Skin of body (tissue), 2 donors: ENCODE measurements around the gene HMGXB3. TPM values are rescaled to one million over a fixed set of nuclear protein-coding genes. Genes with fewer than 3 reads are reported as not detected.

Experiments
- DNase-seq: peaks from one replicate; lab custom pipeline; 2025; lab: John Stamatoyannopoulos, UW
- total RNA-seq: library from RNA; depleted of rRNA; stranded (reverse); fragments of >200 nt; gene quantifications from one replicate; pipeline ENCODE4 v1.2.3, GENCODE V29; 2014

Gene HMGXB3
- total RNA-seq, 1 donor from 2014 or later = 26.9 TPM

DNA sequence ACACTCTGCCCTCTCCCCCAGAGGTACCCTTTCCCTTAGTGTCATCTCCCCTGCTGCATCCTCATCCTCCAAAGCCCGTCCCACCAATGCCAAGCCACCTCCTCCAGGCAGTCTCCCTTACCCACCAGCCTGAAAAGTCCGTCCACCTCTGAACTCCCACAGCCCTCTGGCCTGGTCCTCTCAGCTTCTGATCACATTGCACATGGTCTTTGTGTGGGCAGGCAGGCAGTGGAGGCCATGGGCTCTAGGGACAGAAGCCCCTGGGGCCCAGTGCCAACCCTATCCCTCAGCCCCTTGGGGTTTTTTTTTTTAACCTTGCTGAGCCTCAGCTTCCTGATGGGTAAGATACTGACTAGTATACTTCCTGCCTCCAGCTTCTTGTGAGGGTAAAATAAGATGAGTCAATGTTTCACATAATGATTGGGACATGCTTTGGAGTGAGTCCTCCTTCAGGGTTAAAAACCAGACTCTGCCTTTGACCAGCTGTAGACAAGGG, 66.4 kb downstream of the HMGXB3 start:
- no peak for DNase-seq

DNA sequence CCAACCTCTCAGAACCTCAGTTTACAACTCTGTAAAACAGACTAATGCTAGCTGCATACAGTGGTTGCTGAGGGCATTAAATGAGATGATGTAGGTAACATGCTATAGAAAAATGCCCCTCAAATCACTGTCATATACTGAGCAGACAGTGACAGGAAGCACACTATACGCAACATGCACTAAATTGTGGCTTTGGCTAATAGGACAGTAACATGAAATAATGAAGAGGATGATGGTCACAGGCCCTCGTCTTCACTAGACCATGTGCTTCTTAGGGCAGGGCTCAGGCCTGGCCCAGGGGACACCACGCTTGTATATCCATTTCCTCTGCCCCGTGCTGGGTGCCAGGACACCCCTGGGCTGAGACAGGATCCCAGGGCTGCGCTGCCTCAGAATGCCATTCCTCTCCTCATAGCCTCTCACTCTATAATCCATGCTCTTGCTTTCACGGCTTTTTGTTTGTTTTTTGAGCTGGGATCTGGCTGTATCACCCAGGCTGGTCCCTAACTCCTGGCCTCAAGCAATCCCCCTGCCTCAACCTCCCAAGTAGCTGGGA, 66.9 kb downstream of the HMGXB3 start:
- DNase-seq = no peak

DNA sequence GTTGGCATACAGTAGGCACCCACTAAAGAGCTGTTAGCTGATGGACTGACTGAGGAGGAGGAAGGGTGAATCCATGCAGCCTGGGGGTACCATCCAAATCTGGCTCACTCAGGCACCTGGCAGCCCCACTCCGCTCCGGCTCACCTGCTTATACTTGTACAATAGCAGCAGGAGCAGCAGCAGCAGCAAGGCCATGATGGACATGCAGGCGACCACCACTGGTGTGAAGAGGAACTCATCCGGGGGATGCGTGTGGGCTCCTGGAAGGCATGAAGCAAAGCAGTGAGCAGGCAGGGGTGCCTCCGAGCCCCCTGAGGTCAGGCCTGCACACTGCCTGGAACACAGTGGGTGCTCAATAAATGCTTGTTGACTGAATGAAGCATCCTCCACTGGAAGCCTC, 67.5 kb downstream of the HMGXB3 start:
- no peak for DNase-seq

DNA sequence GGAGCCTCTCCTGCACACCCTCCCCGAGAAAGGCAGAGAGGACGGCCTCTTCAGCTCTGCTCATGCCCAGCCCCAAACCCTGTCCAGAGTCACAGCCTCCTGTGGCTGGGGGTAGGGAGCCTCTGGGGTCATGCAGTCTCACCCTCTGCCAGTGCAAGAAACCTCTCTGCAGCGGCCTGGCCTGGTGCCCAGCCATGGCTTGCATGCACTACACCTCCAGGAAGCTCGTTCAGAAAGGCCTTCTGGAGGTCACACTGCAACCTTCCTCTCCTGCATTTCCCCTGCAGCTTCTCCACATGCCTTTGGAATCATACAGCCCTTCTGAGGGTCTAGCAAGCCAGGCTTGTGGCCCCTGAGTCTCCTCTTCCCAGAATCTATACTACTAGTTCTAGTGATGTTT, 67.9 kb downstream of the HMGXB3 start:
- DNase-seq = no peak

DNA sequence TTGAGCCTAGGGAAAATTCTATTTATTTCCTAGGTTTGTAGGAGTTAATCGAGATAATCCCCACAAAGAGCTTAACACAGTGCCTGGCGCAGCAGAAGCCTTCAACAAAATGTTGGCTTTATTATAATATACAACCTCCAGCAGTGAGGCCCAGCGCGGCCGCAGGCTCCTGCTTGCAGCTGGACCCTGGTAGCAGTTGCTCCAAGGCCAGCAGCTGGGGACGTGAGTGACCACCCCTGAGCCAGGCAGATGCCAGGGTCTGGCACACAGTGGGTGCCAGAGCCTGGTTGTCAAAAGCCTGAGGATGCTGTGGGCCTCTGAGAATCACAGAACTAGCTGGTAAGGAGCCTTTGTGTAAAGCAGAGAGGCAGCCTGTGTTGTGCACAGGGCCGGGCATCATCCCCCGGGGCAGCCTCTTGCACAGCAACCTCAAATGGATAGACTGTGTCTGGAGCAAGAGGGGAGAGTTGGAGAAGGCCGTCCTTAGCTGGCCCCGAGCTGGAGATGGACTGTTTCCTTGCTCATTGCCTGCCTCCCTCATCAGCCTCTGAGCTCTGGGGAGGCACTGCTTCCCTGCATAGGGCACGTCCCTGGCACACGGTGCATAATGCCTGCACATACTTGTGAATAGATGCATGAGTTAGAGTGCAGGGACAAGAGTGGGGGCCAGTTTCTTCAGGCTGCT, 68.6 kb downstream of the HMGXB3 start:
- no peak for DNase-seq

DNA sequence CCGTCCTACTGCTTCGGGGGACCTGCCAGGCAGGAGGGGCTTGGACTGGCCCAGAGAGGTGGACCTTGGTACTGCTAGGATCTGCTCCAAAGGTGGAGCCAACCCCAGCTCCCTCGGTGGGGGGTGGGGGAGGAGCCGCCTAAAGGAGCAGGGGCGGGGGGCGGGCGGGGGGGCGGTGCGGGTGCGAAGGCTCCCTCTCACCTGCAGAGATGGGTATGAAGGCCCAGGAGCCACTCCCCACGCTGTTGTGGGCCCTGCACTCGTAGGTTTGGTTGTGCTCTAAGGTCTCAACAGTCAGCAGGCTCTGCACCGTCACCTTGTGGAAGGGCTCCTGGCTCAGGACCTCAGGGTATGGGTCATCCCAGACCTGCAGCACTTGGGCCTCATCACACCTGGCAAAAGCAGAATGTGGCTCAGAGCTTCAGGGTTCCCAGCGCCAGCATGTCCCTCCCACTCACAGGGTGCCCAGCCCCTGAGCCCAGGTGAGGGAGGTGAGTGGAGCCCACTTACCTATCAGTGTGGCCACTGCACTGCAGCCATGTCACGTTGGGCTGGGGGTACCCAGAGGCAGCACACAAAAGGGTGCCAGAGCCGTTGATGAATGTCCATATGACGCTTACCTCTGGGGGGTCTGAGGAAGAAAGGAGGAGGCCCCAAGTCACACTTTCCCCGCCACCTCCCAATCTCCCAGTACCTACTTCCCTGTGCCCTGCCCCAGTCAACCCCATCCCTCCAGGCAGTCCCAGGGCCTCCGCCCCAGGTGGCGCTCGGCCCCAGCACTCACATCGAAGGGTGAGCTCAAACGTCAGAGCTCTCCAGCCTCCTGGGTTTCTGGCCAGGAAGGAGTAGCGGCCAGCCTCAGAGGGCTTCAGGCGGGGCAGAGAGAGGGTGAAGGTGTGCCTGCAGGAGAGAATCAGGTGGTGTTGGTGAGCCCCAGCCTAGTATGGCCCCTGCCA, 69.4 kb downstream of the HMGXB3 start:
- DNase-seq = no peak

DNA sequence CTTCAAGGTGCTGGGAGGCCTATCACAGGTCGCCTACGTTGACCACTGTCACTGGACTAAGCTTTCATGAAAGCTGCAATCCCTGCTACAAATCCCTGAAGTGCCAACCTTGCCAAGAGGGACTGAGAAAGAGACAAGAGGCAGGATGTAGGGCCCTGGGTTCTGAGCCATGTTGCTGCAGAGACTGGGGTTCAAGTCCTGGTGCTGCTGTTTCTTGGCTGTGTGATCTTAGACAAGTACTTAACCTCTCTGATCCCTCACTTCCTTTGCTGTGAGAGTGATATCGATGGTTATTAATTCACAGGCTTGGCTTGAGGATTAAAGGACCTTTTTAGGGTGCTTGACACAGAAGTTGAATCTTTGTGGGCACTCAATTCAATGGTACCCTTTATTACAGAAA, 70.3 kb downstream of the HMGXB3 start:
- no peak for DNase-seq

DNA sequence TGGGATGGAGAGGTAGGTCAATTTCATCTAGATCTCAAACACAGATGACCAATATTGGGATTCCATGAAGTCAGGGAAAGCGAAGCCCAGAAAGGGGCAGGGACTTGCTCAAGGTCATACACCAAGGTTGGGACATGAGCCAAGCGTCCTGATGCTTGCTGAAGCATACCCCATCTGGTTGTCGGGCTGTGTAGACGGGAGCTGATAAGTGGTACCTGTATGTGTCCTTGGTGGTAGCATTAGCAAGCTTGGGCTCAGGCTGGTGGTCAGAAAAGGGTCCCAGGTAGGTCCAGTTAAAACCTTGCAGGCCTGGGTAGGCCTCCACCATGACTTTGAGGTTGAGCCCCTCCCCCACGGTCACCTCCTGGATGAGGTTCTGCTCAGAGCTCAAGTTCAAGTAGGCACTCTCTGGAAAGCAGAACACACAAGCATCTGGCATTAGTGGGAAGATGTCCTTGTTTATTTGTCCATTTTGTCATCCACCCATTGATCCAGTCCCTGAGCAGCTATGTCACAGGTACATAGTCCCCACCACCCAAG, 72.6 kb downstream of the HMGXB3 start:
- DNase-seq = no peak

DNA sequence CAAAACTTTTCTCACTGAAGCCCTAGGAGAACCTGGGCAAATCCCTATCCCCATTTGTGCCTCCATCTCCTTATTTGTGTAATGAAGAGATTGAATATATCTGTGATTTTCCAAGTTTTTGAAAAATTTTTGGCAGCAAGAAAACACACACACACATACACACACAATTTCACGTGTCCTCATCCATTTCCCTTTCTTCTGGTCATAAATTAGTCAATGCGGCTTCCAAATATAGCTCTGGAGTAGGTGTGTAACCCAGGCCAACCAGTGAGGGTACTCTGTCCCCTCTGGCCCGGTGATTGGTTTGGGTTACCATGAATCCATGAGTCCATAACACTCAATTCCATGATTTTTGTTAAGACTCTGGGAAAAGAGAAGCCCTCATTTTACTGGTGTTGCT, 73.1 kb downstream of the HMGXB3 start:
- DNase-seq = no peak

DNA sequence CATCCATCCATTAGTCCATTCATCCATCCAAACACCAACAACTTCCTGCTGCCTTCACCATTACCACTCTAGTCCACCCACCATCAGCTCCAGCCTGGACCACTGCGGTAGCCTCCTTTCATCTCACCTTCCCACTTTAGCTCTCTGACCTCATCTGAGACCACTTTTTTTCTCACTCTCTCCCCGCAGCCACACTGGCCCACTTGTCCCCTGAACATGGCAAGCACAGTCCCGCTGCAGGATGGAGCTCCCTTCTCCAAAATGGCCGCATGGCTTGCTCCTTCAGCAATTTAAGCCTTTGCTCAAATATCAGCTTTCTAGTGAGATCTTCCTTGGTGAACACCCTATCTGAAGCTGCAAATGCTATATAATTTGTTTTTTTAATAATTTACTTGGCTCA, 74.7 kb downstream of the HMGXB3 start:
- no peak for DNase-seq

DNA sequence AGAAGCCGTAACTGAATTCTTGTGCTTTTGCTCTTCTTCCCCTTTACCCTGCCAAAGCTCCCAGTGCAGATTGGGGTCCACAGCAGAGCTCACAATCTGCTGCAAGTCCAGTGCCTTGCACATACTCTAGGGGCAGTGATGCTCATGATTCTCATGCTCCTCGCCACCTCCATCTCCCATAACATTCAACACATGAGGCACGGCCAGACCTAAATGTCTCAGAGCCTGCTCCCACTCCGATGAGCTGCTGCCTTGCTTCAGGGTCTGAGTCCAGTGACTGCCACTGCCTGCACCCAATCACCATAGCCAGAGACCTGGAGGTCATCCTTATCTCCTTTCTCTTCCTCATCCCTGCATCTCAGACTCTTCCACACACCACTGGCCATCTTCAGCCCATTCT, 75.3 kb downstream of the HMGXB3 start:
- no peak for DNase-seq

DNA sequence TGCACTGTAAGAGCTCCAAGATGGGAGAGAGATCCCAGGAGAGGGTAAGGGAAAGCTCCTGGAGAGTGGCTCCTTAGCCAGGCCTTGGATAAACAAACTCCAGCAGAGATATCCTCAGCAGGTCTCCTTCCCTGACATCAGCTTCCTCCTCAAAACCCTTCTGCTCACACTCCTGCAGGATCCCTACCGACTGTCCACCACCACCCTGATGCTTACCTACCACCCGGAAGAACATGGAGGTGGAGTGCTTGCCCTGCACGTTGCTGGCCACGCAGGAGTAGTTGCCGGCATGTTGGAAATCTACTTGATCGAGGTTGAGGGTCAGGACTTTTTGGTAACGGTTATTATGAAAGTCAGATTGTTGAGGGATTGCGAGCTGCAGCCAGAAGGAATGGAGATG, 76.5 kb downstream of the HMGXB3 start:
- no peak for DNase-seq

DNA sequence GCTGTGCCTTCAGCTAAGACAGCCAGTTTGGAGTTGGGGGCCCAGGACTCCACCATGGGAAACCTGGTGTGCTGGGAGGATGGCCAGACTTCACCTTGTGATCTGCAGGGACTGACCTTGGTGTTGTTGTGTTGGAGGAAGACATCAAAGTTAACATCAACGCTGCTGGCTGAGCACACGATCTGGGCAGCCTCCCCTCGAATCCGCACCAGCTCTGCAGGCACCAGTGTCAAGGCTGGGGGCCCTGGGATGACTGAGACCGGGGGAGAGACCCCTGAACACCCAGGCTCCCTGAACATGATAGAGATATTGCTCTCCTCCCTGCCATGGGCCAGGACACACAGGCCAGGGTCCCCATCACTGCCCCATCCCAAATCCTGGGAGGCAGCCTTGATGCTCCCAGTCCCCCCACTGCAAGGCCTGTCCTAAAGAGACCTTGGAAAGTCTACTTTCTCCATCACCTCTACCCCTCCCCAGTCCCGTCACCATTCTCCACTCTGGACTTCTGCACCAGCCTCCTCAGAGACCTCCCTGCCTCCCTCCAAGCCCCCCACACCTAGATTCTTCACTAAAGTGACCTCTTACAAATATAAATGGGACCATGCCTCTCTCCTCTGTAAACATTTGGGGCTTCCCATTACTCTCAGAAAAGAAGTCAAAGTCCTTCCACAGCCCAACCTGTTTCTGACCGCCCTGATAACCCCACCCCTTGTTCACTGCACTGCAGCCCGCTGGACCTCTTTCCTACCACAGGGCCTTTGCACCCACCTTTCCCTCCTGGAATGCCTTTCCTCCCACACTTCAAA, 77.7 kb downstream of the HMGXB3 start:
- no peak for DNase-seq

DNA sequence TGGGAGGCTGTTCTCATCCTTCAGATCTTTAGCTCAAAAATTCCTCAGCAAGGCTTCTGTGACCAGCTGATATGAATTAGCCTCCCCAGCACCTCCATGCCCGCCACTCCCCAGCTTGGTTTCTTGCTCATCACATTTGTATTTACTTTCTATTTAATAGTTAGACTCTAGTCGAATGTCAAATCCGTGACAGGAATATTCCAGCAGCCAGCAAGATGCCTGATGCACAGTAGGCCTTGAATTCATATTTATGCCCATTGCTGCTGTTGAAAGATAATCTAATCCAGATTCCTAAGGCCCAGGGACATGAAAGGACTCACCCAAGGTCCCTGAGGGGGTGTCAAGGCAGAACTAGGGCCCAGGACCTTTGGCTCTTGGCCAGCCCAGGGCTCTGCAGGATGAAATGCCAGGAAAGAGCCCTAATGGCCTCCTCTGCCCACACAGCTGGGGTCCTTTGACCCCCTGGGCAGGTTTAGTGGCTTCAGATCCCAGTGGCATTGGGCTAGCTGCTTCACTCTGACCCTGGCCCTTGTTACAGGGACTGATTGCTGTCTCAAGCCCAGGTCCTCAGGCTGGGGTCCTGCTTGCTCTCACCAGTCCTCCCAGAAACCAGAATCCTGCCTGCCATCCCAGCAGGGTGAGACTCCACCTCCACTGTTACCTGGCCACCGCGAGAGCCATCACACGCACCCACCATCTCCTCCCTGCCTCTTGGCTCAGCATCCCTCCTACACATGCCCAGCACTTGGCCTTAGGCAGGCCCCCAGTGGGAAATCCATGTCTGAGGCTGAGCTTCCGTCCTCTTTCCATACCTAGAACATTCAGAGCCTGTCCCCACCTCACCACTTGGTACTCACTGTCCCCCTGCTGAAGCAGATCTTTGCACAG, 78.5 kb downstream of the HMGXB3 start:
- no peak for DNase-seq

DNA sequence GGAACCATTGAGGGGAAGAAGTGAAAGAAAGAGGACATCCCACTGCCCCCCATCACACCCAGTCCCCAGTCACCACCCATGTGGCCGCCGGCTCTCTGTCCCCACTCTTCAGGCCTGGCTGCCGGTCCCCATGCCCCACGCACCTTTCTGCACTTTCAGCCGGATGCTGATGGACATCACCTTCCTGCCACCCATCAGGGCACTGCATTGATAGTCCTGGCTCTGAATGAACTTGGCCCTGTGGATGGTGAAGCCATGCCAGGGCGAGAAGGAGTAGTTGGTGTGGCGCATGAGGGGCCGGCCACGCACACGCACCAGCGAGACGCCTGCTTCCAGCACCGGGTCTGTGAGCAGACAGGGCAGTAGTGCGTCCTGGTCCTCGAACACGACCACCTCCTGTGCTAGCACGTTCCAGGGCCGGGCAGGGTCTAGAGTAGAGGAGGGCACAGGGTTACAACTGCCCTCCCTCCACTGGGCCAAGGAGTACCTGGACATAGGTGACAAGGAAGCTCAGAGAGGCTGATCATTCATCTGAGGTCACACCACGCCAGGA, 79.4 kb downstream of the HMGXB3 start:
- no peak for DNase-seq

DNA sequence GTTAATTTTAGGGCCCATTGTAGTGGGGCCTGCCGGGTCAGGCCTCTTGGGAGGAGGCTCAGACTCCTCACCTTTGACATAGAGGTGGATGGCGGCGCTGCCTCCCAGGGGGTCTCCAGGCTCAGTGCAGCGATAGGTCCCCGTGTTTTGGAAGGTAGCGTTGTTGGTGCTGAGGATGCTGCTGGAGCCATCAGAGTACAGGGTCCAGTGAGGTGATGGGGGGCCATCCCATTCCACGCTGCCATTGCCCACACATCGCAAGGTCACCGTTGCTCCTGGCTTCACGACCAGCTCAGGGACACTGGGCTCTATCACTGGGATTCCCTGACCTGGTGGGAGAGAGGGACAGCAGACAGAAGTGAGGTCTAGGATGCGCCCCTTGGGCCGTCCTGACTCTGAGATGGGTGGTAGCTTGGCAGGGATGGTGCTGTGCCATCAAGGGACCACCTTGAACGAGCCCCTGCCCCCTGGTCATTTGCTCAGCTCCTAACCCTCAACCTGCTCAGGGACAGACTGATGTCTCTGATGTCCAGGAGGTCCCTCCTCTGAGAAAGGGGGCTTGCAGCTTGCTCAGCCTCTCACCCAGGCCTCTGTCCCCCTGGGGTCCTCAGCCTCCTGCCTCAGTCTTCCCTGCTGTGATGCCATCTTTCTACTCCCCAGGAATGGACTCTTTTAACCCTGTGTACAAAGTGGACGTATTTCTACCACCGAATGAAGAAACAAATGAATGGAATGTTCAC, 80.3 kb downstream of the HMGXB3 start:
- no peak for DNase-seq

DNA sequence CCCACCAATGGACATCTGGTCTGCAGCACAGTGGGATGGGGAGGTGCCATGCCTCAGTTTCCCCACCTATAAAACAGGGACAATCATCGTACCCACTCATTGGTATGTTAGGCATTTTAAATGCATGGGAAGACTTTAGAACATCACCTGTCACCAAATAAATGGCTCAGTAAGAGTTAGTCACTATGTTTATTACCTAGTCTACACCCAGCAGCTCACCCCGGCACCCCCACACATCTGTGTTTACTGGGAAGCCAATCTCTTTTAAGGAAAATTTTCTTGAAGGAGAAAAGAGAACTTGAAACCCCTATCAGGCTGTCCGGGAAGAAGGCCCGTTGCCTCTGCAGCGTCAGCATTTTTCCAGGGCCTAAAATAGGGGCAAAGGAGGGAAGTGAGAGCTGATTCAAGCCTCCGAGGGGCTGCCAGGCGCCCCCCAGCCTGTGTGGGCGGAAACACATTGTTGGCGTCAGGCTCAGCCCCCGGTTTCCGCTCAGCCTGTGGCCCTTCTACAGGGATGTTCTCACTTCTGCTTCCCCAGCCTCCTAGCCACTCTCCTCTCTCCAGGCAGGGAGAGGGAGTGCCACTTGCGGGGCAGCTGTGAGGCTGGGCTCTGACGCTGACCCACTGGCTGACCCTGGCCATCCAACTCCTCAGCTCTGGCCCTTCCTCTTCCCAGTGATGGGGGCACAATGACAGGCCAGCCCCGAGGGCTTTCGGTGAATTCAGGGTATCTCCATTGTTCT, 81.2 kb downstream of the HMGXB3 start:
- peak; percentile 34 for DNase-seq

DNA sequence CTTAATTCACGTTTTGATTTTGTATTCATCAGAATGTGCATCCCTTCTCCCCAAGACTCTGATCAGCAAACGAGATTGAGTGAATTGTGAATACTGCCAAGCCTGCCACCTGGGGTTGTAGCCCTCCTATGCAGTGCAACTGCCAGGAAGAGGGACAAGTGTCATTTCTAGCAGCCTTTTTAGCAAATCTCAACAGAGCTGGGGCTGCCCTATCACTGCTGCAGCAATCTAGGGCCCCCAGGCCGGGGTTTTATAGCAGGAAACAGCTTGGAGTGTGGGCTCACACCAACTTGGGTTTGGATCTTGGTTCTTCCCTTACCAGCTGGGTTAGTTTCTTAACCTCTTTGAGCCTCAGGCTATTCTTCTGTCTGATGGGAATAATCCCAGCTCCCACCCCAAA, 81.8 kb downstream of the HMGXB3 start:
- no peak for DNase-seq
